VCaP (cell line): Measurements from ENCODE around the gene ARHGAP26.

Source experiments
- H3K27ac ChIP-seq: fragments of 450-650 bp; 2 replicates; pipeline ENCODE4 v1.5.1; 2017
- TF ChIP-seq, protein P1 (sequence below): fragments of 450-650 bp; conservative IDR thresholded peaks from 2 replicates; pipeline ENCODE4 v1.5.1; 2017; ENCODE audit warnings: mild to moderate bottlenecking, moderate library complexity

Gene ARHGAP26

DNA sequence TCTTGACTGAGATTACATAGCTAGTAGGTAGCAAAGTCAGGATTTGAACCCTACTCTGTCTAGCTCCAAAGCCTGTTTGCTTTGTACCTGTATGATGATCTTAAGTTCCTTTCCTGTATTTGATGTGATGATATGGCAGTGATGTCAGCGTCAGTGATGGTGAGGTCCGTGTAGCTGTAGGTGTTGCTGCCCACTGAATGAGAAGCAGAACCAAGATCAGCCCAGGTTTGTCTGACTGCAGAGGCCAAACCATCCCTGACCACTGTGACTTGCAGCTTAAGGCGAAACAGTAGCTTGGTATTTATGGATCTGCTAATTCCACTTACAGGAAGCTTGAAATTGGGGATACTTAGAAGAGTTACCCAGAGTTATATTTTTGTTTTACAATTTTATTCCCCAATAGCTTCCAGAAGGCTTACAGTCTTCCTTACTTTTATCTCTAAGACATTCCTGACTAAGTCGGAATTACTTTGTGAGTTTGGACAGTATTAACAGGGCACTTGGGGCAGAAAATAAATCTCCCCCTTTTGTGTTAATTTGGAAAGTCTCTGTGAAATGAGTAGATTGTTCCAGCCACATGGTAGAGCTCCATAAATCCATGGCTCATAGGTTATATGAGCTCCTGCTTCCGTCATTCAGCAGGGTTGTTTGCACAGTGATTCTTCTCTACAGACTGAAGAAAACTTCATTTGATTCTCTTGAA, 359.9 kb downstream of the ARHGAP26 start:
- peak overlapping the region; percentile 75 for H3K27ac ChIP-seq
- TF ChIP-seq, protein P1, sequence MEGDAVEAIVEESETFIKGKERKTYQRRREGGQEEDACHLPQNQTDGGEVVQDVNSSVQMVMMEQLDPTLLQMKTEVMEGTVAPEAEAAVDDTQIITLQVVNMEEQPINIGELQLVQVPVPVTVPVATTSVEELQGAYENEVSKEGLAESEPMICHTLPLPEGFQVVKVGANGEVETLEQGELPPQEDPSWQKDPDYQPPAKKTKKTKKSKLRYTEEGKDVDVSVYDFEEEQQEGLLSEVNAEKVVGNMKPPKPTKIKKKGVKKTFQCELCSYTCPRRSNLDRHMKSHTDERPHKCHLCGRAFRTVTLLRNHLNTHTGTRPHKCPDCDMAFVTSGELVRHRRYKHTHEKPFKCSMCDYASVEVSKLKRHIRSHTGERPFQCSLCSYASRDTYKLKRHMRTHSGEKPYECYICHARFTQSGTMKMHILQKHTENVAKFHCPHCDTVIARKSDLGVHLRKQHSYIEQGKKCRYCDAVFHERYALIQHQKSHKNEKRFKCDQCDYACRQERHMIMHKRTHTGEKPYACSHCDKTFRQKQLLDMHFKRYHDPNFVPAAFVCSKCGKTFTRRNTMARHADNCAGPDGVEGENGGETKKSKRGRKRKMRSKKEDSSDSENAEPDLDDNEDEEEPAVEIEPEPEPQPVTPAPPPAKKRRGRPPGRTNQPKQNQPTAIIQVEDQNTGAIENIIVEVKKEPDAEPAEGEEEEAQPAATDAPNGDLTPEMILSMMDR: no peak

DNA sequence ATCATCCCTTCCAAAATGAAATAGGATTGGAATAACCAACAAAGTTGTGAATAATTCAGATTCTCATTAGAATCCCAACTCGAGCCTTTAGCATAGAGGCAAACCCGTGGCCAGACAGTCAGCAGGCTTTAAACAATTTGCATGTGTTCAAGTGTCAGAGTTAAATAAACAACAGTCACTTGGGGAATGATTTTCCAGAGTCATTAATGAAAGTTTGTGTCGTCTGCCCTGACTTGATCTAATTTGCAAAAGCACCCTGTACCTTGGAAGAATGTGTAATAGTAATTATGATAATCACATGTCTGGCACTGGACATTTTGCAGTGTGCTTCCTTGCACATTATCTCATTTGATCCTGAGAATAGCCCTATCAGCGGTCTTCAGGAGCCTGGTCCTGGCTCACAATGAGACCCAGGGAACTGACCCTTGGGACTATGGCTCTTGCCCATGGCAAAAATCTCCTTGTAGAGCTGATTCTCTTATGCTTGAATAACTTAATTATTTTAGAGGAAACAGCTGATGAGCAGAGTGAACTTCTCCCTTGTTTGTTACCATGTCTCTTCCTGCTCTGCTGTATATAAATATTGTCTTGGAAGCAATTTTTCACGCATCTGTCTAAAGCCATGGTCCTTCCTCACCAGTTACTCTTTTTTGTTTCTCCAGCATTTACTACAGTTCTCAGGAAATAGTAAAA, 360.6 kb downstream of the ARHGAP26 start:
- peak overlapping the region; percentile 75; the same call in 1 of the 2 replicates for H3K27ac ChIP-seq

DNA sequence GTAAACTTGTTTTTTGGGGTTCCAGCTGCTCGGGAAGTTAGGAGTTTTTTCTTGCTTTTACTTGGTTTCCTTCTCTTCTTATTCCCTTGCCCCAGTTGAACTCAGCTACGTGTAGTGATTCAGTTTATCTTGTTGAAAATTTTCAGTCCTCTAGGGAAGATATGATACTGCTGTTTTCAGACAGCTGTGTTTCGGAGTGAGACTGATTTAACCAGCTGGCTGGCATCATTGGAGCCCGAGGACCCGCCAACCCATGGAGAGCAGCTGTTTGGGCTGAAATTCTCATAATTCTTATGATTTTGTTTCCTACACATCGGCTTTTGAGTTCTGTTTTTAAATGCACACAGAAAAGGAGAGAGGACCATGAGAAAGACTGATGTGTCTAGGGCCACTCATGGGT, 361.8 kb downstream of the ARHGAP26 start:
- TF ChIP-seq, protein P1: no peak
- H3K27ac ChIP-seq: no peak overlapping the region

More for the DNA sequence above, 360.6 kb downstream of the ARHGAP26 start:
- TF ChIP-seq, protein P1: no peak

GRCh38 chr5:143132739-143133138, 362.6 kb downstream of the ARHGAP26 start:
- TF ChIP-seq, protein P1: no peak
- H3K27ac ChIP-seq: no peak overlapping the region

GRCh38 chr5:143133721-143134120, 363.5 kb downstream of the ARHGAP26 start:
- H3K27ac ChIP-seq: no peak overlapping the region
- TF ChIP-seq, protein P1: no peak

- H3K27ac ChIP-seq: no peak overlapping the region
- TF ChIP-seq, protein P1: no peak
Observed at GRCh38 chr5:143134269-143134668, 364.1 kb downstream of the ARHGAP26 start.

GRCh38 chr5:143134900-143135299, 364.7 kb downstream of the ARHGAP26 start:
- H3K27ac ChIP-seq: no peak overlapping the region

More at GRCh38 chr5:143134900-143135299, 364.7 kb downstream of the ARHGAP26 start:
- TF ChIP-seq, protein P1: no peak
